ENCODE measurements around the gene ACSM3. TPM values are rescaled to one million over a fixed set of nuclear protein-coding genes. Genes with fewer than 3 reads are reported as not detected.

The ACSM3 gene
- total and polyA plus RNA-seq, 2 donors (not counting 3 experiments of a cell fraction or from before 2014, with no cell fraction given): 23.7 to 37.3 TPM

- DNase-seq (ENCODE audit: low read depth, low spot score): no peak
- dilution Hi-C loops (cut with MboI; ENCODE audit: extremely low pct_ligation_motif_present, low sequenced_read_pairs): no loop called here
These were observed 36.6 kb upstream of the ACSM3 start for GRCh38 chr16:20727181-20727580.

More at GRCh38 chr16:20727181-20727580, 36.6 kb upstream of the ACSM3 start:
- Histone ChIP-seq H3K9me1 (replicated peaks; ENCODE audit: control insufficient read depth, extremely low read depth, insufficient read depth, low read length) (no peaks in the 10 kb centered on the region), H3K4me2 (ENCODE audit: insufficient read depth, low read length) (no peak overlapping the region), H3K27me3 (ENCODE audit: control insufficient read depth in 2 of 2, insufficient read depth in 2 of 2, low read length in 2 of 2) (no peaks in the 10 kb centered on the region), H3K36me3 (ENCODE audit: control insufficient read depth in 2 of 2, extremely low read depth in 1 of 2, insufficient read depth in 2 of 2, low read length in 2 of 2) (no peaks in the 10 kb centered on the region), H3K9me3 (replicated peaks; ENCODE audit: control insufficient read depth, insufficient read depth, low read length) (no peaks in the 10 kb centered on the region), H3K79me2 (ENCODE audit: control insufficient read depth, insufficient read depth, low read length) (no peaks in the 10 kb centered on the region), H3K27ac (ENCODE audit: insufficient read depth, low read depth, low read length) (no peak overlapping the region), H2AFZ (ENCODE audit: low read depth, low read length) (no peak overlapping the region), H4K20me1 (replicated peaks; ENCODE audit: control insufficient read depth, extremely low read depth, insufficient read depth, low read length) (no peaks in the 10 kb centered on the region), H3K4me3 (replicated peaks in 1 of 3; ENCODE audit: insufficient read depth in 1 of 3, low read depth in 1 of 3, low read length in 3 of 3) (no peak overlapping the region), H3K9ac (replicated peaks; ENCODE audit: extremely low read depth, insufficient read depth, low read length) (no peak overlapping the region), H3K4me1 (ENCODE audit: control insufficient read depth, extremely low read depth, insufficient read depth, low read length) (no peaks in the 10 kb centered on the region)
- no peak for FAIRE-seq
- ChIA-PET CTCF (no interaction called here), POLR2A (no interaction called here)
- intact Hi-C loops (cut with micrococcal nuclease): no loop called here
- TF ChIP-seq EZH2 (IDR thresholded peaks at IDR 0.05; ENCODE audit: borderline replicate concordance, low read depth, low read length, severe bottlenecking) (no peak), FOS (IDR thresholded peaks at IDR 0.05; ENCODE audit: borderline replicate concordance, insufficient read depth, low read length) (no peak), POLR2AphosphoS5 (IDR thresholded peaks at IDR 0.05; ENCODE audit: insufficient read depth, low read depth, low read length) (no peak), GATA2 (IDR thresholded peaks at IDR 0.05; ENCODE audit: insufficient read depth, insufficient read length, low read depth, low read length) (no peak), MYC (IDR thresholded peaks at IDR 0.05; ENCODE audit: low read depth, low read length) (no peak), POLR2A (IDR thresholded peaks at IDR 0.05; ENCODE audit: low read depth, low read length) (no peak), CTCF (IDR thresholded peaks at IDR 0.05; ENCODE audit: extremely low read depth in 1 of 2, insufficient read depth in 1 of 2, low read depth in 1 of 2, low read length in 2 of 2) (no peak), MAX (IDR thresholded peaks at IDR 0.05; ENCODE audit: insufficient read depth, insufficient read length) (no peak), JUN (IDR thresholded peaks at IDR 0.05; ENCODE audit: borderline replicate concordance, insufficient read depth, insufficient read length, low read depth) (no peak)
- no TSS peak for BruUV-seq (replicated peaks)

Data from endothelial cell of umbilical vein (primary cell).